ENCODE measurements around the gene CLSTN2.
"Not testable (repeated sequence)": the region's sequence is repeated elsewhere in the genome, so short reads cannot be mapped to it uniquely, and the experiment has no call there.

Gene CLSTN2

GRCh38 chr3:140421884-140422283 is 486.9 kb downstream of the CLSTN2 start:
- DNase-seq (ENCODE audit: low read depth in 2 of 2): no peak

- DNase-seq (ENCODE audit: low read depth in 2 of 2): no peak
Measured at GRCh38 chr3:140423146-140423545, 488.2 kb downstream of the CLSTN2 start.

- DNase-seq (ENCODE audit: low read depth in 2 of 2): not testable (repeated sequence)
Measured at GRCh38 chr3:140423574-140423973, 488.6 kb downstream of the CLSTN2 start.

GRCh38 chr3:140424211-140424610 is 489.2 kb downstream of the CLSTN2 start:
- no peak for DNase-seq (ENCODE audit: low read depth in 2 of 2)

GRCh38 chr3:140424726-140425125 is 489.7 kb downstream of the CLSTN2 start:
- no peak for DNase-seq (ENCODE audit: low read depth in 2 of 2)

- no peak for DNase-seq (ENCODE audit: low read depth in 2 of 2)
Measured at GRCh38 chr3:140427786-140428185, 492.8 kb downstream of the CLSTN2 start.

- DNase-seq (ENCODE audit: low read depth in 2 of 2): no peak
Measured at GRCh38 chr3:140428380-140428779, 493.4 kb downstream of the CLSTN2 start.

- DNase-seq (ENCODE audit: low read depth in 2 of 2): no peak
Measured at GRCh38 chr3:140429791-140430190, 494.8 kb downstream of the CLSTN2 start.

- no peak for DNase-seq (ENCODE audit: low read depth in 2 of 2)
Measured at GRCh38 chr3:140430494-140430893, 495.5 kb downstream of the CLSTN2 start.

GRCh38 chr3:140432229-140432669 is 497.3 kb downstream of the CLSTN2 start:
- no peak for DNase-seq (ENCODE audit: low read depth in 2 of 2)

- DNase-seq (ENCODE audit: low read depth in 2 of 2): no peak
Measured at GRCh38 chr3:140433431-140433830, 498.4 kb downstream of the CLSTN2 start.

GRCh38 chr3:140434261-140434905 is 499.4 kb downstream of the CLSTN2 start:
- DNase-seq (ENCODE audit: low read depth in 2 of 2): no peak

- DNase-seq (ENCODE audit: low read depth in 2 of 2): no peak
Measured at GRCh38 chr3:140436421-140436820, 501.4 kb downstream of the CLSTN2 start.

GRCh38 chr3:140438736-140439470 is 503.9 kb downstream of the CLSTN2 start:
- DNase-seq (ENCODE audit: low read depth in 2 of 2): no peak

- DNase-seq (ENCODE audit: low read depth in 2 of 2): no peak
Measured at GRCh38 chr3:140439527-140439926, 504.5 kb downstream of the CLSTN2 start.

GRCh38 chr3:140440446-140440845 is 505.5 kb downstream of the CLSTN2 start:
- no peak for DNase-seq (ENCODE audit: low read depth in 2 of 2)

- no peak for DNase-seq (ENCODE audit: low read depth in 2 of 2)
Measured at GRCh38 chr3:140441006-140441405, 506.0 kb downstream of the CLSTN2 start.

- no peak for DNase-seq (ENCODE audit: low read depth in 2 of 2)
Measured at GRCh38 chr3:140442621-140443020, 507.6 kb downstream of the CLSTN2 start.

- DNase-seq (ENCODE audit: low read depth in 2 of 2): no peak
Measured at GRCh38 chr3:140443073-140443472, 508.1 kb downstream of the CLSTN2 start.

- no peak for DNase-seq (ENCODE audit: low read depth in 2 of 2)
Measured at GRCh38 chr3:140443806-140444205, 508.8 kb downstream of the CLSTN2 start.

GRCh38 chr3:140446734-140447133 is 511.7 kb downstream of the CLSTN2 start:
- no peak for DNase-seq (ENCODE audit: low read depth in 2 of 2)

GRCh38 chr3:140447136-140447535 is 512.2 kb downstream of the CLSTN2 start:
- no peak for DNase-seq (ENCODE audit: low read depth in 2 of 2)

- no peak for DNase-seq (ENCODE audit: low read depth in 2 of 2)
Measured at GRCh38 chr3:140448001-140448400, 513.0 kb downstream of the CLSTN2 start.

Data from stimulated activated CD4-positive, alpha-beta T cell treated with anti-CD3 and anti-CD28 coated beads, Interleukin-12 subunit alpha, Interleukin-12 subunit beta, amount 100 ng/mL, for 24 hours (primary cell).